ENCODE measurements around the gene SHROOM3. TPM values are rescaled to one million over a fixed set of nuclear protein-coding genes. Genes with fewer than 3 reads are reported as not detected.

The SHROOM3 gene
- 100 to 1,000 TPM; 142 to 160 TPM for total RNA-seq

DNA sequence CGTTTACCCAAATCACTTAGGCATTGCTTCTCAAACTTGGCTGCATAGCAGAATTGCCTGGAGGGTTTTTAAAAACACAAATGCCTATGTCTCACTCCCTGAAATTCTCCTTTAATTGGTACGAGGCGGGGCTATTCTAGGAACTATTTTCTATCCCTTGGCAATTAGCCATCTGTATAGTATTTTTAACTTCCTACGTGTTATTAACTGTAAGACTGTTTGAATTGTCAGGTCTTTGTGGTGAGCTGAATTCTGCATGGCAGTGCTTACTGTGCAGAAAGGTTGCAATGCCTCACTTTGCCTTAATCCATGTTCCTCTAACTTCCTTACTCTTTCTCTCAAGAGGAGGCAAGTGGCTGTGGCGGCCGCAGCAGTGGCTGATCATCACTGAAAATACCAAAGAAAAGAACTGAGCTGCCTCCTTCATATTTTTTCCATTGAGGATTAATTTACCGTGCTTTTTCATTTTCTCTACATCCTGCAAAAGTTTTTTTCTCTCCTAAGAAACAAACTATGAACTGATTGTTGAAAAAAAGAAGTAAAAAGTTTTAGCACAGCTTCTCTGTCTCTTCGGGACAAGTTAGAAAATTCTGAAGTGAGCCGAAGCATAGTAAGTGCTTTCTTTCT is at the start of gene SHROOM3:
Gene SHROOM3 (plus strand): TSS at position 329 of the 627 bp plus-strand sequence. CDS start 824 bp downstream, outside the sequence.
- no peak within 1 kb of the TSS for H3K27ac ChIP-seq
- H3K9ac ChIP-seq (ENCODE audit: low read depth in 2 of 2, low read length in 2 of 2): no peak within 1 kb of the TSS
- no peaks in the 10 kb centered on the region for H3K27me3 ChIP-seq
- H3K4me3 ChIP-seq: no peak within 1 kb of the TSS
- no peaks in the 10 kb centered on the region for H3K36me3 ChIP-seq
- no peak for DNase-seq
- H3K9me3 ChIP-seq: no peaks in the 10 kb centered on the region
- intact Hi-C loops (cut with DNase I): loop anchor here (5.0 kb wide), 1 partner anchor 312 kb away; no protein-coding TSS in a partner anchor
- TF ChIP-seq CTCF (IDR thresholded peaks at IDR 0.05): no peak
- no peaks in the 10 kb centered on the region for H3K4me1 ChIP-seq

GRCh38 chr4:76385974-76386373 is 49.1 kb upstream of the SHROOM3 start:
- Histone ChIP-seq H3K4me1 (no peaks in the 10 kb centered on the region), H3K9me3 (no peaks in the 10 kb centered on the region), H3K27ac (no peak overlapping the region), H3K9ac (ENCODE audit: low read depth in 2 of 2, low read length in 2 of 2) (no peak overlapping the region), H3K4me3 (no peak overlapping the region), H3K36me3 (no peaks in the 10 kb centered on the region), H3K27me3 (no peaks in the 10 kb centered on the region)
- TF ChIP-seq CTCF (IDR thresholded peaks at IDR 0.05): no peak
- intact Hi-C loops (cut with DNase I): no loop called here
- no peak for DNase-seq

DNA sequence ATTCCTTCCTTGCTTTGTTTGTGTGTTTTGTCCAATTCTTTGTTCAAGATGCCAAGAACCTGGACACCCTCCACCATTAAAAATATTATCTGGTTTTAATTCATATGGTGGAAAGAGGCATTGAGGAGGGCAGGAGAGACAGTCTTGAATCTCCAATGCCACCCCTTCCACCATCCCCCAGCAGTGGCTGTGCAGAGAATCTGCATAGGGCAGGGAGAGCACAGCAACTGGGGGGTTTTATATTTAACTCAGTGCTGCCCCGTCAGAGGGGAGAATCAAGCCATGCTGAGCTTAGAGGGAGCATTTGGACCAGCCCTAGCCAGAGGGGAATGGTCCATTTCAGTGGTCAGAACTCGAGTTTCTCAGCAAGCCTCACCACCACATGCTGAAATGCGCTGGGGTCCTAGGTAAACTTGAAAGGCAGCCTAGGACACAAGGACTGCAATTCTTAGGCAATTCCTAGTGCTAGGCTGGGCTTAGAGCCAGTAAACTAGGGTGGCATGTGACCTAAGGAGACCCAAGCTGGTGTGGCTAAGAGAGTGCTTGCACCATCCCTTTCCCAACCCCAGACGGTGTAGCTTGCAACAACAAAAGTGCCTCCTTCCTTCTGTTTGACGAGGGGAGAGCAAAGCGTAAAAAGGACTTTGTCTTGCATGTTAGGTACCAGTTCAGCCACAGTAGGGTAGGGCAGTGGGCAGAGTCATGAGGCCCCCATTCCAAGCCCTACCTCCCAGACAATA is 48.3 kb upstream of the SHROOM3 start:
- Histone ChIP-seq H3K27ac (no peak overlapping the region), H3K9me3 (no peaks in the 10 kb centered on the region), H3K4me1 (no peaks in the 10 kb centered on the region), H3K4me3 (no peak overlapping the region), H3K36me3 (no peaks in the 10 kb centered on the region), H3K27me3 (no peaks in the 10 kb centered on the region), H3K9ac (ENCODE audit: low read depth in 2 of 2, low read length in 2 of 2) (no peak overlapping the region)
- DNase-seq: no peak
- TF ChIP-seq CTCF (IDR thresholded peaks at IDR 0.05): no peak
- intact Hi-C loops (cut with DNase I): no loop called here

DNA sequence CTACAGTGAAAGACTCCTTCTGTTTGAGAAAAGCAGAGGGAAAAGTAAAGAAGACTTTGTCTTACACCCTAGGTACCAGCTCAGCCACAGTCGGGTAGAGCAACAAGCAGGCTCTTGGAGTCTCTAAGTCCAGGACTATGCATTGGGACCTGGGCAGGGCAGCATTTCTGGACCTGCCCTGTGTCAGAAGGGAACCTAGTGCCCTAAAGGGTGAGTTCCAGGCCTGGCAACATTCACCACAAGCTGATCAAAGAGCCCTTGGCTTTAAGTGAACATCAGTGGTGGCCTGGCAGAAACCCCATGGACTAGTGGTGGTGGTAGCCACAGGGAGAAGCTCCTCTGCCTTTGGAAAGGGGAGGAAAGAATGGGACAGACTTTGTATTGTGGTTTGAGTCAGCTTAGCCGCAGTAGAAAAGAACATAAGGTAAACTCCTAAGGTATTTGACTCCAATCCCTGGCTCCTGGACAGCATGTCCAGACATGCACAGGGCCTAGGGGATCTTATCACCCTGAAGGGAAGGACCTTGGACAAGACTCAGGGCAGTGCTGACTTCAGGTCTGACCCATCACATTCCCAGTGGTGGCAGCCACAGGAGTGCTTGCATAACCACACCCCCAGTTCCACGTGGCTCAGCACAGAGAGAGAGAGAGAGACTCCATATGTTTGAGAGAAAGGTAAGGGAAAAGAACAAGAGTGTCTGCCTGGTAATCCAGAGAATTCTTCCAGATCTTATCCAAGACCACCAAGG is 46.7 kb upstream of the SHROOM3 start:
- no peaks in the 10 kb centered on the region for H3K27me3 ChIP-seq
- intact Hi-C loops (cut with DNase I): no loop called here
- DNase-seq: no peak

More for the DNA sequence above, 46.7 kb upstream of the SHROOM3 start:
- no peak overlapping the region for H3K9ac ChIP-seq (ENCODE audit: low read depth in 2 of 2, low read length in 2 of 2)
- H3K9me3 ChIP-seq: no peaks in the 10 kb centered on the region
- no peaks in the 10 kb centered on the region for H3K36me3 ChIP-seq
- no peaks in the 10 kb centered on the region for H3K4me1 ChIP-seq
- H3K4me3 ChIP-seq: no peak overlapping the region
- H3K27ac ChIP-seq: no peak overlapping the region
- TF ChIP-seq CTCF (IDR thresholded peaks at IDR 0.05): no peak

Measured in colonic mucosa (tissue), 4 donors.